Endodermal cell (in vitro differentiated cells): Measurements from ENCODE around the gene CHD6. TPM values are rescaled to one million over a fixed set of nuclear protein-coding genes. Genes with fewer than 3 reads are reported as not detected.

Experiments used
- DNase-seq: peaks from one replicate; pipeline ENCODE4 v3.0.0-alpha.2; 2017
- H3K27ac ChIP-seq: 2 replicates; pipeline ENCODE4 v1.5.1; 2013; ENCODE audit warnings: mild to moderate bottlenecking, low read depth, low read length, moderate library complexity
- H3K27me3 ChIP-seq: 2 replicates; pipeline ENCODE4 v1.6.1; 2013; ENCODE audit warnings: mild to moderate bottlenecking, low read length, moderate library complexity; ENCODE audit not compliant: insufficient read depth, control insufficient read depth, poor library complexity, severe bottlenecking
- H3K36me3 ChIP-seq: 2 replicates; pipeline ENCODE4 v1.7.0; 2013; ENCODE audit warnings: mild to moderate bottlenecking, low read length, moderate library complexity; ENCODE audit not compliant: control insufficient read depth, insufficient read depth
- H3K4me1 ChIP-seq: one replicate; pipeline ENCODE4 v1.7.0; 2013; ENCODE audit warnings: low read length; ENCODE audit not compliant: control insufficient read depth, insufficient read depth
- H3K4me3 ChIP-seq: 2 replicates; pipeline ENCODE4 v1.5.1; 2013; ENCODE audit warnings: mild to moderate bottlenecking, low read length, moderate library complexity
- H3K9ac ChIP-seq: 2 replicates; pipeline ENCODE4 v1.6.1; 2013; ENCODE audit warnings: mild to moderate bottlenecking, low read length, moderate library complexity; ENCODE audit not compliant: poor library complexity, severe bottlenecking; ENCODE audit errors: extremely low read depth
- H3K9me3 ChIP-seq: 2 replicates; pipeline ENCODE4 v1.6.1; 2013; ENCODE audit warnings: mild to moderate bottlenecking, low read length, moderate library complexity; ENCODE audit not compliant: control insufficient read depth
- H3K27ac Mint-ChIP-seq: 2 replicates; pipeline ENCODE4 v1.8.0; 2020; ENCODE audit warnings: mixed read lengths
- H3K27me3 Mint-ChIP-seq: 2 replicates; pipeline ENCODE4 v1.8.0; 2021; ENCODE audit warnings: mild to moderate bottlenecking, mixed read lengths; ENCODE audit not compliant: insufficient read depth
- H3K36me3 Mint-ChIP-seq: 2 replicates; pipeline ENCODE4 v1.8.0; 2020; ENCODE audit warnings: low read depth, mixed read lengths
- H3K4me1 Mint-ChIP-seq: 2 replicates; pipeline ENCODE4 v1.8.0; 2020; ENCODE audit warnings: mixed read lengths
- H3K4me3 Mint-ChIP-seq: 2 replicates; pipeline ENCODE4 v1.8.0; 2020; ENCODE audit warnings: mild to moderate bottlenecking, moderate library complexity, mixed read lengths
- H3K9me3 Mint-ChIP-seq: 2 replicates; pipeline ENCODE4 v1.8.0; 2020; ENCODE audit warnings: mild to moderate bottlenecking, mixed read lengths
- WGBS, 2 experiments: methylation state at CpG; one replicate each; pipeline versions ENCODE4 v1.1.5 to v1.1.7; 2013; ENCODE audit warnings: missing lambda C conversion rate in 2 of 2, mixed read lengths in 1 of 2; ENCODE audit not compliant: insufficient coverage in 1 of 2, insufficient read length in 1 of 2; 5-methylcytosine and 5-hydroxymethylcytosine counted together
- total RNA-seq, 2 donors: library from RNA; stranded (reverse); fragmentation: NEBNext Ultra II Directional in 1 of 2; extraction: Animal tissue kit (Norgen Biotek cat#: 25700) in 1 of 2; gene quantifications; 2 replicates in 1 of 2; 3 replicates in 1 of 2; pipeline ENCODE4 v1.2.1, GENCODE V29; 2021
- TF ChIP-seq, protein P1 (sequence below): fragments of 200-600 bp; sonication (generic); conservative IDR thresholded peaks from 2 replicates; pipeline ENCODE4 v1.5.0; 2021; ENCODE audit warnings: antibody characterized with exemption, mild to moderate bottlenecking

The CHD6 gene
- total RNA-seq, 2 donors from 2014 or later: 82.5 to 107 TPM

DNA sequence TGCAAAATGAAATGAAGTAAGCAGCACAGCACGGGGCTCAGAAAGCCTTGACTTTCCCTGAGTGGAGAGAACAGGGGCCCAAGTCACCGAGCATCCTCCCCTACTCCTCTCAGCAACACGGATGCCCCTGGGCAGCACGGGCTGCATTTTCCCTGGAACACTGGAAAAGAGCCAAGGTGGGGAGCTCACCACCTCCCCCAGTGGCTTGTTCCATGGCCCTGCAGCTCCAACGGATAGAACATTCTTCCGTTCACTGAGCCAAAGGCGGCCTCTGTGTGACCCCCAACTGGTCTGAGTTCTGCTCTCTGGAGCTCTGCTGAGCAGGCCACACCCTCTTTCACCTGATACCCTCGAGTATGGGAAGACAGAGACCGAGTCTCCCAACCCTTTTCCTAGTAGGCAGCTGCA lies 230.7 kb downstream of the CHD6 start:
- Histone ChIP-seq H3K27ac (no peak overlapping the region), H3K9me3 (no peaks in the 10 kb centered on the region), H3K27me3 (no peaks in the 10 kb centered on the region), H3K36me3 (no peaks in the 10 kb centered on the region), H3K9ac (no peak overlapping the region), H3K4me1 (no peaks in the 10 kb centered on the region), H3K4me3 (no peak overlapping the region)
- Mint-ChIP-seq H3K4me1 (peaks cover 7% of the 10 kb centered on the region), H3K9me3 (no peaks in the 10 kb centered on the region), H3K27ac (no peak overlapping the region), H3K36me3 (no peaks in the 10 kb centered on the region), H3K27me3 (peaks cover 3% of the 10 kb centered on the region), H3K4me3 (no peak overlapping the region)
- TF ChIP-seq, protein P1, sequence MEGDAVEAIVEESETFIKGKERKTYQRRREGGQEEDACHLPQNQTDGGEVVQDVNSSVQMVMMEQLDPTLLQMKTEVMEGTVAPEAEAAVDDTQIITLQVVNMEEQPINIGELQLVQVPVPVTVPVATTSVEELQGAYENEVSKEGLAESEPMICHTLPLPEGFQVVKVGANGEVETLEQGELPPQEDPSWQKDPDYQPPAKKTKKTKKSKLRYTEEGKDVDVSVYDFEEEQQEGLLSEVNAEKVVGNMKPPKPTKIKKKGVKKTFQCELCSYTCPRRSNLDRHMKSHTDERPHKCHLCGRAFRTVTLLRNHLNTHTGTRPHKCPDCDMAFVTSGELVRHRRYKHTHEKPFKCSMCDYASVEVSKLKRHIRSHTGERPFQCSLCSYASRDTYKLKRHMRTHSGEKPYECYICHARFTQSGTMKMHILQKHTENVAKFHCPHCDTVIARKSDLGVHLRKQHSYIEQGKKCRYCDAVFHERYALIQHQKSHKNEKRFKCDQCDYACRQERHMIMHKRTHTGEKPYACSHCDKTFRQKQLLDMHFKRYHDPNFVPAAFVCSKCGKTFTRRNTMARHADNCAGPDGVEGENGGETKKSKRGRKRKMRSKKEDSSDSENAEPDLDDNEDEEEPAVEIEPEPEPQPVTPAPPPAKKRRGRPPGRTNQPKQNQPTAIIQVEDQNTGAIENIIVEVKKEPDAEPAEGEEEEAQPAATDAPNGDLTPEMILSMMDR: peak; percentile 50
- WGBS, 2 experiments: 32 to 56% methylated on average over 7 to 9 of the region's 9 CpGs
- DNase-seq: peak; percentile 74

DNA sequence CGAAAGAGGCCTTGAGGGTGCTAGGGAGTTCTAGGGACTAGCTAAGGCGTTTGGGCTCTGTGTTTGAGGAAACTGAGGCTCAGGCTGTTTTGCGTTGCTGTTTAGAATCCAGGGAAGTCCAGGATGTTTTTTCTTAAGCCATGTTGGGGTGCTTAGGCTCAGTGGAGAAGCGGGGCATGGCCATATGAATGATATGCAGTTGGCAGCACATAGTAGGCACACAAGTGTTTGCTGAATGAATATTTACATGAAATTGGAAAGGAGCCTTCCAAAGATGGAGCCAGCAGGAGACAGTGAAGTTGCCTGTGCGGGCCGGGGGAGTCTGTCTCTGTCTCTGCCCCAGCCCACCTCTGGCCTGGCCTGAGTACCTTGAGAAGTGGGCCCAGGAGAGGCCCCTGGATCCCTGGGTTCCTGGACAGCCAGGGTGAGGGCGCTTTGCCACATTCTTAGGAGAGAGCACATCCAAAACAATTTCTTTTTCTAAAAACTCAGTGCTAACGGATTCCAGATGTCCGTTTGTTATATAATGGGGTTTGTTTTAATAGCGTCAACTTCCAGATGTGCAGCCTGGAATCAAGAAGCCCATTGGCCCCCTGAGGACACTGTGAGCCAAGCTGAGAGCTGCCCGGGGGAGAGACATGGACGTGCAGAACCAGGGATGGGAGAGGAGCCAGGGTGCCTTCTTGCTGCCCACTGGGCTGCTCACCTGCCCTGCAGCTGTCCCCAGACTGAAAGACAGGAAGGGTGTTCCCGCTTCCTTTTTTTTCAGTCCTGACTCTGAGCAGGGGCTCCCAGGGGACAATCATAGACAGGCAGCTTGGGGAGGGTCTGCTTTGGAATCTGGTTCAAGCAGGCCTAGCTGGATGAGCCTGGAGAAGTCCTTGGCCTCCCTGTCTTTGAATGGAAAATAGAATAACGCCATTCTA lies 231.4 kb downstream of the CHD6 start:
- Mint-ChIP-seq H3K27me3 (peaks cover 3% of the 10 kb centered on the region), H3K36me3 (no peaks in the 10 kb centered on the region), H3K9me3 (no peaks in the 10 kb centered on the region), H3K4me1 (peaks cover 5% of the 10 kb centered on the region), H3K27ac (no peak overlapping the region), H3K4me3 (no peak overlapping the region)
- no peak overlapping the region for H3K4me3 ChIP-seq
- WGBS, 2 experiments: 87 to 95% methylated on average over 11 to 14 of the region's 14 CpGs
- H3K27me3 ChIP-seq: no peaks in the 10 kb centered on the region
- TF ChIP-seq, protein P1: no peak
- no peaks in the 10 kb centered on the region for H3K36me3 ChIP-seq
- no peaks in the 10 kb centered on the region for H3K9me3 ChIP-seq
- no peak overlapping the region for H3K9ac ChIP-seq
- DNase-seq: no peak
- H3K4me1 ChIP-seq: no peaks in the 10 kb centered on the region
- no peak overlapping the region for H3K27ac ChIP-seq

DNA sequence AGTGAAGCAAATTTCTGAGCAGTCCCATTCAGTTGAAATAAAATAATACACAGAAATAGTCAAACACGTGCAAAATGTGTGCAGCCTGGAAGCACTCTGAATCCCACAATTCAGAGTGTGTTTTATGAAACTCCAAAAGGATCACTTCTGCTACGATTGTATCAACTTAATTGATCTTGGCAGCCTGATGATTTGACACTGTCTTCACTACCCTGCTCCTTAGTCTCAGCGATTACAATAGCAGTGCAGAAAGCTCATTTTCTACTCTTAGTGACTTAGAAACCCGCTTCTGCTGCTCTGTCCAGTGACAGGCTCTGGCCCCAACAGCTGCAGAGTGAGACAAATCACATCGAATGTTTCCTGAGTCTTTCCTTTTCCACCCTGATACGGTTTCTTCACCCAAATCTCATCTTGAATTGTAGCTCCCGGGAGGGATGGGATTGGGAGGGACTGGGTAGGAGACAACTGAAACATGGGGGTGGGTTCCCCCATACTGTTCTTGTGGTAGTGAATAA lies 235.3 kb downstream of the CHD6 start:
- 86 to 94% methylated on average over 5 to 7 of the region's 7 CpGs for WGBS, 2 experiments
- no peaks in the 10 kb centered on the region for H3K27me3 ChIP-seq
- H3K9ac ChIP-seq: no peak overlapping the region
- no peak overlapping the region for H3K27ac Mint-ChIP-seq
- H3K27me3 Mint-ChIP-seq: peaks cover 5% of the 10 kb centered on the region
- peaks cover 3% of the 10 kb centered on the region for H3K4me1 Mint-ChIP-seq
- no peaks in the 10 kb centered on the region for H3K36me3 Mint-ChIP-seq
- H3K36me3 ChIP-seq: no peaks in the 10 kb centered on the region
- no peaks in the 10 kb centered on the region for H3K9me3 Mint-ChIP-seq
- H3K4me3 ChIP-seq: no peak overlapping the region
- TF ChIP-seq, protein P1: no peak
- H3K4me1 ChIP-seq: no peaks in the 10 kb centered on the region
- no peak overlapping the region for H3K27ac ChIP-seq
- no peak overlapping the region for H3K4me3 Mint-ChIP-seq
- no peaks in the 10 kb centered on the region for H3K9me3 ChIP-seq
- no peak for DNase-seq
